Kidney glomerular epithelial cell (primary cell): ENCODE results near the gene UBTF.

Experiments
- DNase-seq: peaks from one replicate; lab custom pipeline; 2025; lab: John Stamatoyannopoulos, UW

Gene UBTF

GRCh38 chr17:44198721-44199552, 20.5 kb downstream of the UBTF start:
- DNase-seq = peak; percentile 14

GRCh38 chr17:44197980-44198720, 21.3 kb downstream of the UBTF start:
- DNase-seq = no peak

GRCh38 chr17:44197107-44197506, 22.4 kb downstream of the UBTF start:
- no peak for DNase-seq

GRCh38 chr17:44193326-44194084, 26.0 kb downstream of the UBTF start:
- DNase-seq = no peak

GRCh38 chr17:44192750-44193149, 26.7 kb downstream of the UBTF start:
- no peak for DNase-seq

- DNase-seq = no peak
Observed at GRCh38 chr17:44191941-44192496, 27.5 kb downstream of the UBTF start.

GRCh38 chr17:44191369-44191768, 28.1 kb downstream of the UBTF start:
- no peak for DNase-seq

GRCh38 chr17:44190481-44190880, 29.0 kb downstream of the UBTF start:
- no peak for DNase-seq

- DNase-seq = no peak
Observed at GRCh38 chr17:44188576-44189403, 30.7 kb downstream of the UBTF start.

- no peak for DNase-seq
Observed at GRCh38 chr17:44187131-44187899, 32.2 kb downstream of the UBTF start.

- DNase-seq = peak; percentile 100
Observed at GRCh38 chr17:44186307-44187130, 33.0 kb downstream of the UBTF start, which contains the start of gene TMUB2. TSS of gene TMUB2 (plus strand) at chr17:44186972. CDS start at chr17:44187709, 737 bp downstream.

GRCh38 chr17:44184212-44184810, 35.2 kb downstream of the UBTF start:
- no peak for DNase-seq

GRCh38 chr17:44183024-44183423, 36.5 kb downstream of the UBTF start:
- no peak for DNase-seq

GRCh38 chr17:44178133-44178532, 41.3 kb downstream of the UBTF start:
- no peak for DNase-seq

GRCh38 chr17:44177640-44178039, 41.8 kb downstream of the UBTF start:
- DNase-seq = no peak

GRCh38 chr17:44176671-44177501, 42.6 kb downstream of the UBTF start:
- no peak for DNase-seq

- no peak for DNase-seq
Observed at GRCh38 chr17:44176257-44176656, 43.2 kb downstream of the UBTF start.

GRCh38 chr17:44174427-44174826, 45.0 kb downstream of the UBTF start:
- DNase-seq = no peak
